DOHH2 (cell line): Measurements from ENCODE around the gene HSD17B7.

Experiments
- H3F3A ChIP-seq: fragments of 200-600 bp; sonication (generic), shearing (Covaris generic); 2 replicates; pipeline ENCODE4 v1.6.0; 2016; ENCODE audit warnings: antibody characterized with exemption, mild to moderate bottlenecking; ENCODE audit not compliant: control insufficient read depth, insufficient read depth
- H3K27ac ChIP-seq: fragments of 200-600 bp; sonication (generic); 2 replicates; pipeline ENCODE4 v1.5.1; 2014; ENCODE audit warnings: low read depth, mild to moderate bottlenecking, low read length, moderate library complexity
- H3K27me3 ChIP-seq: fragments of 200-600 bp; sonication (generic); 2 replicates; pipeline ENCODE4 v1.6.1; 2014; ENCODE audit warnings: mild to moderate bottlenecking, low read length, mixed read lengths; ENCODE audit not compliant: control insufficient read depth
- H3K36me3 ChIP-seq: fragments of 200-600 bp; sonication (generic); 2 replicates; pipeline ENCODE4 v1.6.1; 2014; ENCODE audit warnings: mild to moderate bottlenecking, low read length, moderate library complexity, mixed read lengths; ENCODE audit not compliant: control insufficient read depth
- H3K4me1 ChIP-seq: fragments of 200-600 bp; sonication (generic); 2 replicates; pipeline ENCODE4 v1.6.1; 2014; ENCODE audit warnings: mild to moderate bottlenecking, low read length, mixed read lengths; ENCODE audit not compliant: control insufficient read depth
- H3K4me2 ChIP-seq: fragments of 200-600 bp; sonication (generic); 2 replicates; pipeline ENCODE4 v1.6.0; 2014; ENCODE audit warnings: mild to moderate bottlenecking, low read length, moderate library complexity
- H3K4me3 ChIP-seq: fragments of 200-600 bp; sonication (generic); 2 replicates; pipeline ENCODE4 v1.5.1; 2014; ENCODE audit warnings: mild to moderate bottlenecking, low read length, mixed read lengths
- H3K79me2 ChIP-seq: fragments of 200-600 bp; sonication (generic); 2 replicates; pipeline ENCODE4 v1.6.1; 2014; ENCODE audit warnings: mild to moderate bottlenecking, low read length, mixed read lengths; ENCODE audit not compliant: control insufficient read depth
- H3K9me2 ChIP-seq: fragments of 200-600 bp; sonication (generic); replicated peaks from 2 replicates; pipeline ENCODE4 v1.6.1; 2014; ENCODE audit warnings: mild to moderate bottlenecking, low read length, mixed read lengths; ENCODE audit not compliant: control insufficient read depth
- H3K9me3 ChIP-seq: fragments of 200-600 bp; sonication (generic); 2 replicates; pipeline ENCODE4 v1.6.1; 2014; ENCODE audit warnings: antibody characterized with exemption, low read length, mixed read lengths; ENCODE audit not compliant: control insufficient read depth, insufficient read depth
- H4K20me1 ChIP-seq: fragments of 200-600 bp; sonication (generic); 2 replicates; pipeline ENCODE4 v1.6.0; 2014; ENCODE audit warnings: low read depth, mild to moderate bottlenecking, antibody characterized with exemption, low read length, moderate library complexity; ENCODE audit not compliant: control insufficient read depth, insufficient read depth
- CTCF ChIP-seq: fragments of 200-600 bp; sonication (generic); IDR thresholded peaks from one replicate; pipeline ENCODE4 v1.5.1; 2014; ENCODE audit warnings: antibody characterized with exemption, mild to moderate bottlenecking, low read depth, low read length; ENCODE audit not compliant: poor library complexity, severe bottlenecking
- EZH2phosphoT487 ChIP-seq: fragments of 200-600 bp; sonication (generic); IDR thresholded peaks from 2 replicates; pipeline ENCODE4 v1.6.1; 2017; ENCODE audit warnings: borderline replicate concordance, mild to moderate bottlenecking, antibody characterized with exemption, low read length, moderate library complexity, mixed read lengths

The HSD17B7 gene

GRCh38 chr1:162756523-162756922 is 34.0 kb upstream of the HSD17B7 start:
- no peaks in the 10 kb centered on the region for H3F3A ChIP-seq
- no peaks in the 10 kb centered on the region for H4K20me1 ChIP-seq
- H3K4me3 ChIP-seq: no peak overlapping the region
- H3K27ac ChIP-seq: no peak overlapping the region
- H3K4me1 ChIP-seq: no peaks in the 10 kb centered on the region
- H3K9me3 ChIP-seq: no peaks in the 10 kb centered on the region
- H3K27me3 ChIP-seq: no peaks in the 10 kb centered on the region
- no peak overlapping the region for H3K4me2 ChIP-seq
- no peaks in the 10 kb centered on the region for H3K79me2 ChIP-seq
- TF ChIP-seq EZH2phosphoT487: no peak
- no peak for TF ChIP-seq CTCF
- H3K36me3 ChIP-seq: no peaks in the 10 kb centered on the region
- H3K9me2 ChIP-seq: no peaks in the 10 kb centered on the region

GRCh38 chr1:162757476-162757875 is 33.0 kb upstream of the HSD17B7 start:
- Histone ChIP-seq H3K27me3 (no peaks in the 10 kb centered on the region), H3K9me2 (no peaks in the 10 kb centered on the region), H3K27ac (no peak overlapping the region), H3K4me2 (no peak overlapping the region), H3K9me3 (no peaks in the 10 kb centered on the region), H3K4me3 (no peak overlapping the region), H3F3A (no peaks in the 10 kb centered on the region), H4K20me1 (no peaks in the 10 kb centered on the region), H3K4me1 (no peaks in the 10 kb centered on the region), H3K79me2 (no peaks in the 10 kb centered on the region), H3K36me3 (no peaks in the 10 kb centered on the region)
- TF ChIP-seq CTCF (no peak), EZH2phosphoT487 (no peak)

GRCh38 chr1:162765788-162766187 is 24.7 kb upstream of the HSD17B7 start:
- H3F3A ChIP-seq: no peaks in the 10 kb centered on the region
- H3K36me3 ChIP-seq: no peaks in the 10 kb centered on the region
- no peaks in the 10 kb centered on the region for H3K4me1 ChIP-seq
- TF ChIP-seq CTCF (no peak), EZH2phosphoT487 (no peak)
- H3K4me2 ChIP-seq: no peak overlapping the region
- peaks cover 2% of the 10 kb centered on the region; the same call in 1 of the 2 replicates for H3K27me3 ChIP-seq
- H3K9me3 ChIP-seq: no peaks in the 10 kb centered on the region
- H3K4me3 ChIP-seq: no peak overlapping the region
- H3K27ac ChIP-seq: no peak overlapping the region
- H3K9me2 ChIP-seq: no peaks in the 10 kb centered on the region
- H4K20me1 ChIP-seq: no peaks in the 10 kb centered on the region
- no peaks in the 10 kb centered on the region for H3K79me2 ChIP-seq
